ENCODE measurements around the gene PRSS33.
A peak's percentile ranks its signal among the peaks of the same experiment; 100 is the strongest.

Gene PRSS33

GRCh38 chr16:2757344-2757743 lies 30.0 kb downstream of the PRSS33 start:
- no peak for DNase-seq

DNA sequence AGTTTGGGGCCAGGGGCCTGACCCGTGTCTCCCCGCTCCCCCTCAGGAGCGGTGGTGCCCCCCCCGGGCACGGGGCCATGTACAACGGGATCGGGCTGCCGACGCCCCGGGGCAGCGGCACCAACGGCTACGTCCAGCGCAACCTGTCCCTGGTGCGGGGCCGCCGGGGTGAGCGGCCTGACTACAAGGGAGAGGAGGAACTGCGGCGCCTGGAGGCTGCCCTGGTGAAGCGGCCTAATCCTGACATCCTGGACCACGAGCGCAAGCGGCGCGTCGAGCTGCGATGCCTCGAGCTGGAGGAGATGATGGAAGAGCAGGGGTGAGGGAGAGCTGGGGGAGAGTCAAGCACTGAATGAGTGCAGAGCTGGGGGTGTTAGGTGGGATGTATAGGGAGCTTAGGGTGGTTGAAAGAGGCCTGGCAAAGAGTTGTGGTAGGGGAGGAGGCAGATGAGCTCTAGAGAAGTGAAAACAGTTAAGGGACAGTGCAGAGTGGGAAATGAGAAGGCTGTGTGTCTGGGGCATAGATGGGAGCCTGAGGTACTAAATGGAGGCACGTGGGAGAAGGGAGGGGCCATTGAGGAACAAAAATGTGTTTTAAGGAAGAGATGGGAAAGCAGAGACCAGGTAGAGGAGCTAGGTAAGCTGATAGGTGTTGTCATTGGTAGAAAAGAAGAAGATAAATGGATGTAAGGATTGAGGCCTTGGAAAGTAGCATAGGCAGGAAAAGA lies 30.9 kb downstream of the PRSS33 start:
- no peak for DNase-seq

DNA sequence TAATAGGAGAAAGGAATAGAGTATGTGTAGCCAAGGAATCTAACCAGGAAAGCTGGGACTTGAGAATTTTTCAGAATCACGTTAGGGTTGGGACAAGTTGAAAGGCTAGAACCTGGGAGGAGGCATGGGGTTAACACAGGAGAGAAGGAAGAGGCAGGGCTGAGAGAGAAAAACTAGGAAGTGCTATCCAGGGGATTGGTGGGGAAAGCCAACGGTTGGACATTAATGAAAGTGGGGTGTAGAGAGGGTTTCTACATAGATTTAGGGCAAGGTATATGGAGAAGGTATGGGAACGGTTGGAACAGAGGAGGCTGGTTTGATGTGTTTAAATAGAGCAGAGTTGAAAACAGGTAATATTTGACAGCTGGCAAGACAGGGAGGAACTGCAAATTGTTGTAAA lies 32.2 kb downstream of the PRSS33 start:
- no peak for DNase-seq

- DNase-seq = no peak
These were observed 33.7 kb downstream of the PRSS33 start for GRCh38 chr16:2753733-2754020.

DNA sequence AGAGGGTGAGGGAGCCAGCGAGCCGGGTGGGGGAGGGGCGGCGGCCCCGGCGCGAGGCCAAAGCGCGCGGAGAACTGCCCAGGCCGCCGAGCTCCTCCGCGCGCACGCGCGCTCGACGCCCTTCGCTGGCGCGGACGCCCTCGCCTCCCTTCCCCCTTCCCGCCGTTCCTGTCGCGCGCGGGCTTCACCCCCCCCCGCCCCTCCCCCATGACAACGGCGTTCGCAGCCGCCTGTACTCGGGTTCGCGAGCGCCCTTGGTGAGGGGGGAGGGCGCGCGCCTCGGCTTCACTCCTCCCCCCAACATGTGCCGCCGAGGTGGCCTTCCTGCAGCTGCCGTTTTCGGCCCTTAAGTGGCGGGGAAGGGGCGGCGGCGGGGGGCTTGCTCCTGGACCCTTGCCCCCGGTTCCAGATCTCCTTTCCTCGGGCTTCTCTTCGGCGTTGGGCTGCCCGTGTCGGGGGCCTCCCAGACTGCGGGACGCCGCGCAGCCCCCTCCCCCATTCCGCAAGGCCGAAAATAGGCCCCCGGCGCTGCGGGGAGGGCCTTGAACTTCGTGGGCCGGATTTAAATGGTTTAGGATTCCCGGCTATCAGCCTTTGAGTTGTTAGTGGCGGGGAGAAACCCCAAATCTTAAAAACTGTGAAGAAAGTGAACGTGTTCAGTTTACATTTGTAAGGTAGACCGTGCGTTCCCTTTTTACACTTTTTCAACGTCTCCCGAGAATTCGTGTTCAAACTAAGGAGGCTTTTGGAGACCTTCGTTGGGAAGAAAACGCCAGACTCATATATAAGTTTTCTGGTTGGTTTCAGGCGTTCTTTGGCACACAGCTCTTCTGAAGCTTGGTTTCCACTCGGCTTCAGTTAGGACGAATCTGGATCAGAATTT lies 34.3 kb downstream of the PRSS33 start:
- no peak for DNase-seq

DNA sequence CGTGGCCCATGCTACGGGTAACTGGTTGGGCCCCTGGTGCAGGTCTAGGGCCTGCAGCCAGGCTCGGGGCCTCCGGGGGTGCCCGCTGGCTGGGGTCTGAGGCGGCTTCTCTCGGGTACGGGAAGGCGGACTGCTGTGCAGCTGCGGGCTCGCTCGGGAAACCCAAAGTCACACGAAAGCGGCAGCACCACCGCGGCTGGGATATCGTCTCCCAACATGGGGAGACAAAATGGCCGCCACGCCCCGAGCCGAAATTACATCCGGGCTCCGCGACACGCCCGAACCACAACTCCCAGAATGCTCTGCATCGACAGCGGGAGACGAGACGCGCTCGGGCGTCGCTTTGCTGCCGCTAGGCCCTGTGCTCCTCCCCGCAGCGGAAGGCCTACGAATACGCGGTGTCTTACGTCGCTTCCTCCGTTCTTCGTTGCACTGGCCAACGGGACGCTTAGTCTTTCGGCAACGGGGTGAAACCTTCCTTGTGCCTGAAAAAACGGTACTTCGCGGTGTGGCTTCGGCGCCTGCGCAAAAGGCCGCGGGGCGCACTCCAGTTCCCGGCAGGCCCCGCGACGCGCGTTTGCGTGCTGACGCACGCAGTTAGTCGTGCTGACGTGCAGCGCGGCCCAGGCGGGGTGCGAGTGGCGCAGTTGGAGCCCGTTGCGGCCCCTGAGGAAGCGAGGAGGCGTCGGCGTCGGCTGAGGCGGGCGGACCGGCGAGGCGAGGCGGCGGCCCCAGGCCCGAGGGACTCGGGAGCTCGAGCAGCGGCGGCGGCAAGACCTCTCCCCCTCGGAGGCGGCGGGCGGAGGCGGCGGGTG lies 35.1 kb downstream of the PRSS33 start, which contains the start of gene SRRM2:
Gene SRRM2, plus strand, starts transcription at position 604 of the 815 bp plus-strand sequence. CDS start 3,727 bp downstream, outside the sequence.
- peak; percentile 95 for DNase-seq

GRCh38 chr16:2751577-2752034 lies 35.8 kb downstream of the PRSS33 start:
- DNase-seq = no peak

DNA sequence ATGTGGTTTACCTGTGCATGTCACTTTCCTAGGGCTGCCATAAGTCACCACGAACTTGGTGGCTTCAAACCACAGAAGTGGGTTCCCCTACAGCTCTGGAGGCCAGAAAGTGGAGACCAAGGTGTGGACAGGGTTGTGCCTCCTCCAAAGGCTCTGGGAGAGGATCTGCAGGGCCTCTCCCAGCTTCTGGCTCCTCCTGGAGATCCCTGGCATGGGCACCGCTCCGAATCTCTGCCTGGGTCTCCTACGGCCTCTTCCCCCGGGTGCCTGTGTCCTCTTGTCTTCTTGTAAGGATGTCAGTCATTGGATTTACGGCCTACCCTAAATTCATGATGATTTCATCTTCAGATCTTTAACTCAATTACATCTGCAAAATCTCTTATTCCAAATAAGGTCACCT lies 37.4 kb downstream of the PRSS33 start:
- no peak for DNase-seq

DNA sequence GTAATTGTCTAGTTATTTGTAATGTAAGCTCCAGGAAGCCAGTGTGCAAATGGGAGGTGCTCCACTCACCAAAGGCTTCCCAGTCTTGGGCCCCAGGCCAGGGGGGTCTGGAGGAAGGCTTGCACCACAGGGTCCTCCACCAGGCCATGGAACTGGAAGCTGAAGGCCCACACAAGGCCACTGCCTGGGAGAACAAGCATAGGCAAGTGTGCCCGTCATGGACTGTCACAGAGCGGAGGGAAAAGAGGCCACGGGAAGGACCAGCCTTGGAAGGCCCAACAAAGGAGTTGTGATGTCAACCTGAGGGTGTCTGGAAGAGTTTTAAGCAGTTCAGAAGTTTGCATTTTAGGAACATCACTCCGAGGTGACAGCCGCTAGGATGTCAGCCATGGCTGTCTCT lies 37.9 kb downstream of the PRSS33 start:
- DNase-seq = no peak

GRCh38 chr16:2748757-2749455 lies 38.5 kb downstream of the PRSS33 start:
- no peak for DNase-seq

DNA sequence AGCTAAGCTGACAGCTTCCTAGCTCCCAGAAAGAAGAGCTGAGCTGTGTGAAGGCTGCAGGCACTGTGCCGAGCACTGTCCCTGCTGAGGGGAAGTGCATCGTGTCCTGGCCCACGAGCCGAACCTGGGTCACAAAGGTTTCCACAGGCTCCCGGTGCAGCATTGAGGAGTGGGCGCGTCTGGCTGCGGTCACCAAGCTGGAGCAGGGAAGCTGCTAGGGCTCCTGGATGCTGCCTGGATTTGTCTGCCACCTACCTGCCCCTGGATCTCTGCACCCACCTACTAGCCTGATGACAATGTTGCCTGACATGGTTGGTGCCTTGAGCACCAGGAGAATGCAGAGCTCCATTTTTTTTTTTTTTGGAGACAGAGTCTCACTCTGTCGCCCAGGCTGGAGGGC lies 41.4 kb downstream of the PRSS33 start:
- DNase-seq = no peak

- DNase-seq = no peak
These were observed 42.1 kb downstream of the PRSS33 start for GRCh38 chr16:2745116-2745890.

DNA sequence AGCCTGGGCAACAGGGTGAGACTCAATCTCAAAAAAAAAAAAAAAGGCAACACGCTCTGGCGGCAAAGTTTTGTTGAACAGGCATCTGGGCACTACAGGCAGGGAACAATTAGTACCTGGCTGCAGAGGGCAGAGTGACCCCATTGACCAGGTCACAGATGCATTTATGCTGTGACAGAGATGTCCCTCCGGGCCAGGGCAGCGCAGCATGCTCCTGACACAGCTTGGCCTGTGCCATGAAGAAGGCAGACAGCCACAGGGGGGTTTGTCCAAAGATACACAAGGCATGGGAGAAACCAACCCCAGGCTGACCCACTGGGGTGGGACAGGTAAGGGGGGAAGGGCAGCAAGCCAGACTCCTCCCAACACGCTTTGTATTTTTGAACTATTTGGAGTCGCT lies 42.6 kb downstream of the PRSS33 start:
- no peak for DNase-seq

DNA sequence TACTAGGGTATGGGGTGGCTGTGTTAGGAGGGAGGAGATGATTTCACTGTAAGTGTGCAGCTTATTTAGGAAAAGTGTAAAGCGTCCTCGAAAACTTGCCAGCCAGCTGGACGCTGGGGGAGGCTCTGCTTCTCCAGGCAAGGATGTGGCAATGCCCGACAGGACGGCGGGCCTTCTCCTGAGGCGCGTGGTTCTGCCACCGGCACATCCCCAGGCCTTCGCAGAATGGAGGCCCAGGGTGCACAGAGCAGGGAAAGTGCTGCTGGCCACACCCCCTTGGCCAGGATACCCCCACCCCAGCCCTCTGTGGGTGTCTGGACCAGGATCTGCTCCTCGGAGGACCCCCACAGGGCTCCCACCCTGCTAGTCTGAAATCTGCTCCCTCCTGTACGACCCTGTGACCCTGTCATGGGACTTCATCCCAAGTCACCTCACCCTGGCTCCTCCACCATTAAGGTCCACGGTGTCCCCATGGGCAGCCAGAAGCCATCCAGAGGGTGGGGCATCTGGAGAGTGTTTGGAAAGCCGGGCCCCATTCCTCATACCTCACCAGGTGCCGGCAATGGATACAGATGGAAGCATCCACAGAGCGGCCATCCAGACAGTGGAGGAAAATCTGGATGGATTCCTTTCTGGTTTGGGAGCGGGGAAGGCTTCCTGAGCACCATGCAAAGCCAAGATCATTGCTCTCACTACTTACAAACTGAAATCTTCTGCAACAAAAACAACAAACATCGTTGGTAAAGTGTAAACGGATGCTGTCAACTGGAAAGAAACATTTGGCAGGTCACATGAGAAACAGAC lies 44.2 kb downstream of the PRSS33 start:
- DNase-seq = no peak

DNA sequence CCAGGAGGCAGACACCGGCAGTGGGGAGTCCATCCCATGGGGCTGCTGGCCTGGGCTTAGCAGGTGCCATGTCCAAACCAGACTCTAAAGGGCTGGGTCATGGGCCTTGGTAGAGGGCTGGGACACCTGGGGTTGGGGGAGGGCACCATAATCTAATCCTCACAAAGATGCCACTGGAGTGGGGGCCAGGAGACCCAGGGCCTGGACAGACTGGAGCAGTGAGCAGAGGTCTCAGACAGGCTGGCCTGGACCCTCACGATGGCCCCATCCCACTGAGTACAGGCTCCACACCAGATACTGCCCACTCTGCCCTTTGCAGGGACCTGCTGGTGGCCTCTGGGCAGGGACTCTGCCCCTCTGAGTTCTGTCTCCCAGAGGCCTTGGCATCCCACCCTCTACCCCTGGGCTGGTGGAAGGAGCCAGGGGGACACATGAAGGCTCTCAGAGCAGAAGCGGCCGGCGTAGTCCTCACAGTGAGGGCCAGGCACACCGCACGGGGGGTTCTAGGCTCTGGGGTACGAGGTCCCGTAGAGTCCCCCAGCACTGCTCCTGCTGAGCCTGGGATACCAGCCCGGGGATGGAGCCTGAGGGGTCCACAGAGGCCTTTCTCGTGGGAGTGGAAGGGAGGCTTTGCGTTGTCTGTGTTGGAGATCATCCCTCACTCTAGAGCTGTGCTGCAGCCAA lies 44.9 kb downstream of the PRSS33 start:
- DNase-seq = no peak

DNA sequence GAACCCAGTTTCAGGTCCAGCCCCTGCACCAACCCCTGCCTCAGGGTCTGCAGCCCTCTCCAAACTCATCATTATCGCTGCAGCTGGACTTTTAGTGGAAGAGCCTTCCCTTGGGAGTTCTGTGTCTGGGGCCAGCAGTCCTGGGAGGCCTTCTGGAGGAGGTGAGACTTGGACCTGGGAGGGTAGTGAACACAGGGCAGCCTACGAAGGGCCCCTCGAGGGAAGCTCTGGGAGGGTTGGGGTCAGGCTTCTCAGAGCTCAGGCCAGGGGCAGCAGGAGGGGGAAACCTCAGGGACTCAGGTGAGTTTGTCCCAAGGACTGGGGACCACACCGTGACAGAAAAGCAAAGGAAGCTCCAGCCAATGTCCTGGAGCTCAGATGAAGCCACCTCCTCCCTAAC lies 46.2 kb downstream of the PRSS33 start:
- DNase-seq = no peak

DNA sequence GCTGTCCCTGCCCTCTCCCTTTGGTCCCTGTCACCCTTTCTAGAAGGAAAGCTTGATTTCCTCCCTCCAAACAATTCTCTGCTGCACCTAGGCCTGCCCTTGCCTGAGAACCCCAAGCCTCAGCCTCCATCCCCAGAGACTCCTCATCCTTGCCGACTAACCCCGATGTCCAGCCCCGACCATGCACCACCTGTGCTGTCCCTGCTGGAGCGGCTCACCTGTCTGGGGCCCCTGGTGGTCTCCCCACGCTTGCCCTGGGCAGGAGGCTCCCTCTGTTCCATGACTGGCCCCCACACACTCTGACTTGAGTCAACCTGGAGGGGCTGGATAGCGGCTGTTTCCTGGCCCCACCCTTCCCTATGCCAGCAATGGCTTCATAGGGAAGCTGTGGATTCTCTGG lies 46.9 kb downstream of the PRSS33 start:
- no peak for DNase-seq

- DNase-seq = no peak
These were observed 47.5 kb downstream of the PRSS33 start for GRCh38 chr16:2739625-2740430.

GRCh38 chr16:2738615-2739014 lies 48.7 kb downstream of the PRSS33 start:
- DNase-seq = no peak
